Central memory CD8-positive, alpha-beta T cell (primary cell): Measurements from ENCODE around the gene TMEM221.
A peak's percentile ranks its signal among the peaks of the same experiment; 100 is the strongest.

Experiments
- ATAC-seq: fragments of 150-1000 bp; cut with Tn5 transposase; replicated peaks from 2 replicates; pipeline ENCODE4 v1.10.0; 2022; ENCODE audit warnings: mild to moderate bottlenecking, moderate FRiP score, moderate number of reproducible peaks; ENCODE audit not compliant: poor library complexity, severe bottlenecking; ENCODE audit errors: extremely low read depth
- DNase-seq, 2 donors: peaks; one replicate each; pipeline ENCODE4 v3.0.0; 2021; ENCODE audit warnings: low spot score in 2 of 2
- H3K27ac Mint-ChIP-seq: one replicate; pipeline ENCODE4 v1.8.0; 2022; ENCODE audit warnings: low read depth, mild to moderate bottlenecking, moderate library complexity, mixed read lengths
- H3K27me3 Mint-ChIP-seq: one replicate; pipeline ENCODE4 v1.8.0; 2022; ENCODE audit warnings: mixed read lengths
- H3K36me3 Mint-ChIP-seq: one replicate; pipeline ENCODE4 v1.8.0; 2022; ENCODE audit warnings: mild to moderate bottlenecking, moderate library complexity, mixed read lengths; ENCODE audit not compliant: insufficient read depth
- H3K4me1 Mint-ChIP-seq: one replicate; pipeline ENCODE4 v1.8.0; 2022; ENCODE audit warnings: mixed read lengths
- H3K4me3 Mint-ChIP-seq: one replicate; pipeline ENCODE4 v1.8.0; 2022; ENCODE audit warnings: mild to moderate bottlenecking, moderate library complexity, mixed read lengths
- H3K9me3 Mint-ChIP-seq: one replicate; pipeline ENCODE4 v1.8.0; 2022; ENCODE audit warnings: mixed read lengths

Gene TMEM221

GRCh38 chr19:17448131-17448967 lies at the start of gene TMEM221:
Gene TMEM221, minus strand, starts transcription at chr19:17448668. Its CDS starts 206 bp downstream, at chr19:17448462.
- peak in 1 of 2 donors; percentile 31 for DNase-seq
- Mint-ChIP-seq H3K9me3 (no peaks in the 10 kb centered on the region), H3K4me1 (no peaks in the 10 kb centered on the region), H3K27ac (no peak within 1 kb of the TSS), H3K27me3 (peaks cover 14% of the 10 kb centered on the region), H3K36me3 (peaks cover 3% of the 10 kb centered on the region), H3K4me3 (peak within 1 kb of the TSS; percentile 22)
- ATAC-seq, result peak; percentile 79

- Mint-ChIP-seq H3K4me3 (no peak overlapping the region), H3K9me3 (no peaks in the 10 kb centered on the region), H3K4me1 (peaks cover 27% of the 10 kb centered on the region), H3K36me3 (peaks cover 4% of the 10 kb centered on the region), H3K27me3 (no peaks in the 10 kb centered on the region), H3K27ac (no peak overlapping the region)
- no peak for DNase-seq
- ATAC-seq, result no peak
Observed at GRCh38 chr19:17497149-17497798, 48.8 kb upstream of the TMEM221 start.

DNA sequence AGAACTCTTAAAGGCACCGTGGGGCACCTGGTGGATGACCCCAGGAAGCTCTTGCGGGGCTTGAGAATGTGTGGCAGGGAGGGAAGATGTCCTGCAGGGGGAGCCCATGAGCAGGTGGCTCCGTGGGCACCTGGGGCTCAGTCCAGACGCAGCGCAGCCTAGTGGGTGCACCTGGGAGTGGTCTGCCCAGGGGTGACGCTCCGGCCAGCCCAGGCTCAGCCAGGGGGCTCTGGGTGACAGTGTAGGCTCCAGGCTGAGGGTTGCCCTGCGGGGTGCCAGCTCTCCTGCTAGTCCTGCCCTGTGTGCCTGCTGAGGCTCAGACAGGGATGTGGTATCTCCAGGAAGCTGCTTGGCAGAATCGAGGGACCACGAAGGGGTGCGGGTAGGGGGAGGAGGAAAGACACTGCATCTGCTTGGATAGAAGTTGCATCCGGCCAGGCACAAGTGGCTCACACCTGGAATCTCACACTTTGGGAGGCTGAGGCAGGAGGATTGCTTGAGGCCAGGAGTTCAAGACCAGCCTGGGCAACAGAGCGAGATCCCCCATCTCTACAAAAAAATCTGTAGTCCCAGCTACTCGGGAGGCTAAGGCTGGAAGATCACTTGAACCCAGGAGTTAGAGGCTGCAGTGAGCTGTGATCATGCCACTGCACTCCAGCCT lies 48.0 kb upstream of the TMEM221 start:
- no peaks in the 10 kb centered on the region for H3K27me3 Mint-ChIP-seq
- DNase-seq (peak; percentile 66 to 76), ATAC-seq (peak; percentile 93)
- no peak overlapping the region for H3K27ac Mint-ChIP-seq
- H3K4me1 Mint-ChIP-seq, result peaks cover 27% of the 10 kb centered on the region
- no peak overlapping the region for H3K4me3 Mint-ChIP-seq
- H3K9me3 Mint-ChIP-seq, result no peaks in the 10 kb centered on the region
- peaks cover 4% of the 10 kb centered on the region for H3K36me3 Mint-ChIP-seq

GRCh38 chr19:17495639-17496296 lies 47.3 kb upstream of the TMEM221 start:
- Mint-ChIP-seq H3K36me3 (peaks cover 2% of the 10 kb centered on the region), H3K4me1 (peaks cover 27% of the 10 kb centered on the region), H3K4me3 (no peak overlapping the region), H3K9me3 (no peaks in the 10 kb centered on the region), H3K27ac (no peak overlapping the region), H3K27me3 (no peaks in the 10 kb centered on the region)
- DNase-seq, result no peak
- ATAC-seq, result no peak

DNA sequence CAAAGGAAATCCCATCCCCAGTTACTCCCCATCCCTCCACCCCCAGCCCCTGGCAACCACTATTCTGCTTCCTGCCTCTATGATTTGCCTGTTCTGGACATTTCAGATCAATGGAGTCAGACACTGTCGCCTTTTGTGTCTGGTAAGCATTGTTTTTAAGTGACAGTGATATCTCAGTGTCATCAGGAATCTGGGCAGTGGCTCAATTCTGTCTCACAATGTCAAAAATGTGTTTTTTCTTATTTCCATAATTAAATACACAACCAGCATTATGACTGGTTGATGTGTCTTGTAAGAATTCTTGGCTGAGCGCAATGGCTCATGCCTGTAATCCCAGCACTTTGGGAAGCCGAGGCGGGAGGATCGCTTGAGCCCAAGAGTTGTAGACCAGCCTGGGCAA lies 42.8 kb upstream of the TMEM221 start:
- ATAC-seq, result no peak
- H3K27me3 Mint-ChIP-seq, result no peaks in the 10 kb centered on the region
- H3K9me3 Mint-ChIP-seq, result no peaks in the 10 kb centered on the region
- DNase-seq, result no peak
- H3K4me1 Mint-ChIP-seq, result peaks cover 27% of the 10 kb centered on the region
- no peaks in the 10 kb centered on the region for H3K36me3 Mint-ChIP-seq
- no peak overlapping the region for H3K27ac Mint-ChIP-seq
- no peak overlapping the region for H3K4me3 Mint-ChIP-seq

- DNase-seq (peak in 1 of 2 donors; percentile 25), ATAC-seq (peak; percentile 73)
- no peaks in the 10 kb centered on the region for H3K9me3 Mint-ChIP-seq
- H3K27me3 Mint-ChIP-seq, result no peaks in the 10 kb centered on the region
- no peak overlapping the region for H3K27ac Mint-ChIP-seq
- peaks cover 19% of the 10 kb centered on the region for H3K4me1 Mint-ChIP-seq
- H3K4me3 Mint-ChIP-seq, result no peak overlapping the region
- no peaks in the 10 kb centered on the region for H3K36me3 Mint-ChIP-seq
Observed at GRCh38 chr19:17490411-17490810, 41.9 kb upstream of the TMEM221 start.

GRCh38 chr19:17489392-17490030 lies 41.0 kb upstream of the TMEM221 start:
- H3K27me3 Mint-ChIP-seq, result no peaks in the 10 kb centered on the region
- H3K9me3 Mint-ChIP-seq, result no peaks in the 10 kb centered on the region
- no peak for DNase-seq
- peaks cover 19% of the 10 kb centered on the region for H3K4me1 Mint-ChIP-seq
- H3K36me3 Mint-ChIP-seq, result no peaks in the 10 kb centered on the region
- H3K4me3 Mint-ChIP-seq, result peak overlapping the region; percentile 63
- no peak for ATAC-seq
- peak overlapping the region; percentile 72 for H3K27ac Mint-ChIP-seq

DNA sequence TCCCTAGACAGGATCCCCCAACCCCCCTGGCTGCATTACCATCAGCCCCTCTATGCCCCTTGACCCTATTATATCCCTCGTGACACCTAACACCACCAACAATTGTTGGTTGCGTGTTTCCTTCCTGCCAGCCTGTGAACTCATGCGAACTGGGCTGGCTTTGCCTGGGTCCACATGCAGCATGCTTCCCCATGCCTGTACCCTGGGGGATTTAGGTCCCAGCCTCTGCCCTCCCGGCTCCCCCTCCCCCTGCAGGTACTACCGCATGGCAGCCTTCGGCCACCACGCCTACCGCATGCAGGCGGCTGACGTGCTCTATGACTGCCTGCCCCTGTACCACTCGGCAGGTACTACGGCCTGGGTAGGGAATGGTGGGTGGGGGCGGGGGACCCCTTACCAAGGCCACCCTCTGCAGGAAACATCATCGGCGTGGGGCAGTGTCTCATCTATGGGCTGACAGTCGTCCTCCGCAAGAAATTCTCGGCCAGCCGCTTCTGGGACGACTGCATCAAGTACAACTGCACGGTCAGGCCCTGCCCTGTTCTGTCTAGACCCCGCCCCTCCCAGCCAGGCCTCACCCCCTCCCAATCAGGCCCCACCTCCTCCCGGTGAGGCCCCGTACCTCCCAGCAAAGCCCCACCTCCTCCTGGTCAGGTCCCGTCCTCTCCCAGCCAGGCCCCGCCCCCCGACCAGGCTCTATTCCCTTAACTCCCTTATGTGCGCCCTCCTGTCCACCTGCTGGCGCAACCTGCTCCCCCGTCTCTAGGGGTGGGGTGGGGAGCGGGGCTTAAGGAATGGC lies 40.3 kb upstream of the TMEM221 start:
- Mint-ChIP-seq H3K36me3 (peaks cover 2% of the 10 kb centered on the region), H3K27me3 (no peaks in the 10 kb centered on the region), H3K9me3 (no peaks in the 10 kb centered on the region), H3K27ac (peak overlapping the region; percentile 78), H3K4me3 (peak overlapping the region; percentile 63), H3K4me1 (peaks cover 19% of the 10 kb centered on the region)
- ATAC-seq, result peak; percentile 75
- peak; percentile 25 to 44 for DNase-seq

DNA sequence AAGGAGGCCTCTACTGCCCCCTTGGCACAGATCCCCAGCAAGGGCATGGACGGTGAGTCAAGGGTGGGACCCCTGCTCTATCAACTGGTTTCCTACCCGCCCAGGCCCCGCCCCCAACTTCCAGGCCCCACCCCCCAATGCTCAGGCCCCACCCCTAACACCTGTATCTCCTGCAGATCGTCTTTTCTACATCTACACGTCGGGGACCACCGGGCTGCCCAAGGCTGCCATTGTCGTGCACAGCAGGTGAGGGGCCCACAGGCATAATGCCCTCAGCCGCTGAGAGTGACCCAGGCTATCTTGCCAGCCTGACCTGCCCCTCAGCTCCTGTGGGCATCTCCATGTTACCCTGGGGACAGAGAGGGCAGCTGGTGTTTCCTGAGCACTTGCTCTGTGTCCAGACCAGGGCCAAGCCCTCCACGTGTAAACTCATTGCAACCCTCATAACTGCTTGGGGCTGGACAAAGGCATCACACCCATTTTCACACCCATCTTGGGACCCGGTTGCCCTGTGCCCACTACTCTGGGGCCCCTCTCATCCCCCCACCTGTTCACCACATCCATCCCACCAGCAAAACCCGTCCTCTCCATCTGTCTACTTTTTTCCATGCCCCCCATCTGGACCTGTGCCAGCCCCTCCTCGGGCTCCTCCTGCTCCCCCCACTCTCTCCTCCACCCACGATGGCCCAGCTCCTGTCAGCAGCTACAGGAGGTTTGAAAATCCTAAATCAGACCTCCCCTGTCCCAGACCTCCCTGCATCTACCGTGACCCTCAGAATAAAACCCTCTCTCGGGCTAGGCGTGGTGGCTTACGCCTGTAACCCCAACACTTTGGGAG lies 39.0 kb upstream of the TMEM221 start:
- no peaks in the 10 kb centered on the region for H3K27me3 Mint-ChIP-seq
- no peaks in the 10 kb centered on the region for H3K9me3 Mint-ChIP-seq
- DNase-seq (no peak), ATAC-seq (no peak)
- peak overlapping the region; percentile 78 for H3K27ac Mint-ChIP-seq
- peaks cover 2% of the 10 kb centered on the region for H3K36me3 Mint-ChIP-seq
- H3K4me3 Mint-ChIP-seq, result no peak overlapping the region
- H3K4me1 Mint-ChIP-seq, result peaks cover 19% of the 10 kb centered on the region

DNA sequence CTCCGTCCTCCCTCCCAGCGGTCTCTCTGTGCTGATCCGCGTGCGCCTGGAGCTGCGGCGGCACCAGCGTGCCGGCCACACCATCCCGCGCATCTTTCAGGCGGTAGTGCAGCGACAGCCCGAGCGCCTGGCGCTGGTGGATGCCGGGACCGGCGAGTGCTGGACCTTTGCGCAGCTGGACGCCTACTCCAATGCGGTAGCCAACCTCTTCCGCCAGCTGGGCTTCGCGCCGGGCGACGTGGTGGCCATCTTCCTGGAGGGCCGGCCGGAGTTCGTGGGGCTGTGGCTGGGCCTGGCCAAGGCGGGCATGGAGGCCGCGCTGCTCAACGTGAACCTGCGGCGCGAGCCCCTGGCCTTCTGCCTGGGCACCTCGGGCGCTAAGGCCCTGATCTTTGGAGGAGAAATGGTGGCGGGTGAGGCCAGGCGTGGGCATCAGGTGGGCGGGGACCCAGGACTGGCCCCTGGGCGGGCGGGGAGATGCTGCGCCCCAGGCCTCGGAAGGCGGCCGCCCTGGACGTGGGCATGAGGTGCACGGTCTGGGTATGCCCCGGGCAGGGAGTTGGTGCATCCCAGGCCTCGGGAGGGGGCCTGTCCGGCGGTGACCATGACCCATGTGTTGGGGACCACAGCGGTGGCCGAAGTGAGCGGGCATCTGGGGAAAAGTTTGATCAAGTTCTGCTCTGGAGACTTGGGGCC lies 38.2 kb upstream of the TMEM221 start:
- no peaks in the 10 kb centered on the region for H3K27me3 Mint-ChIP-seq
- H3K9me3 Mint-ChIP-seq, result no peaks in the 10 kb centered on the region
- no peak overlapping the region for H3K4me3 Mint-ChIP-seq
- DNase-seq (no peak), ATAC-seq (no peak)
- H3K4me1 Mint-ChIP-seq, result peaks cover 19% of the 10 kb centered on the region
- H3K36me3 Mint-ChIP-seq, result peaks cover 2% of the 10 kb centered on the region
- no peak overlapping the region for H3K27ac Mint-ChIP-seq
